NCI-H1092 (cell line): ENCODE results near the gene ZNF197.
"Not testable (repeated sequence)": the region's sequence is repeated elsewhere in the genome, so short reads cannot be mapped to it uniquely, and the experiment has no call there.

Source experiments
- DNase-seq: peaks from one replicate; lab custom pipeline; 2025; lab: John Stamatoyannopoulos, UW

The ZNF197 gene

GRCh38 chr3:44661189-44661588, 36.4 kb downstream of the ZNF197 start:
- DNase-seq = no peak

- no peak for DNase-seq
Measured at GRCh38 chr3:44665173-44665572, 40.3 kb downstream of the ZNF197 start.

DNA sequence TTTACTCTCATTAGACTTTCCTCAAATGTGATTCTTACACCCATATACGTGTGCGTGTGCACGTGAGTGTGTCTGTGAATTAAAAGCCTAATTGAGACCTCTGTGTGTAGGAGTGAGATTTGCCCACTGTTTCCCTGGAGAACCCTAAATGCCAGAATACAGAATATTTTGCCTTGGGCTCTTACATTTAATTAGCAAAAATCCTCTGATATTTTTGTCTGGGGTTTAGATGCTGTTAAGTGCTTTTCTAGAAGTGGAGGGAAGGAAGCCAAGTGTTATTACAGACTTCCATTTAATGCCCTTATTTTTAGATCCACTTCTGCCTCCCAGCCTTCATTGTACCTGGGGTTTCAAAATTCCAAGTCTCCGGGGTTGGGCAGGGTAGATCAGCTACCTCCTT, 41.5 kb downstream of the ZNF197 start:
- DNase-seq = no peak

GRCh38 chr3:44669760-44670159, 44.9 kb downstream of the ZNF197 start:
- no peak for DNase-seq

DNA sequence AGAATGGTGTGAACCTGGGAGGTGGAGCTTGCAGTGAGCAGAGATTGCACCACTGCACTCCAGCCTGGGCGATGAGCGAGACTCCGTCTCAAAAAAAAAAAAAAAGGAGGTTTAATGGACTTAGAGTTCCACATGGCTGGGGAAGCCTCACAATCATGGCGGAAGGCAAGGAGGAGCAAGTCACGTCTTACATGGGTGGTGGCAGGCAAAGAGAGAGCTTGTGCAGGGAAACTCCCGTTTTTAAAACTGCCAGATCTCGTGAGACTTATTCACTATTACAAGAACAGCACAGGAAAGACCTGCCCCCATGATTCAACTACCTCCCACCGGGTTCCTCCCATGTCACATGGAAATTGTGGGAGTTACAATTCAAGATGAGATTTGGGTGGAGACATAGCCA, 48.6 kb downstream of the ZNF197 start:
- not testable (repeated sequence) for DNase-seq

DNA sequence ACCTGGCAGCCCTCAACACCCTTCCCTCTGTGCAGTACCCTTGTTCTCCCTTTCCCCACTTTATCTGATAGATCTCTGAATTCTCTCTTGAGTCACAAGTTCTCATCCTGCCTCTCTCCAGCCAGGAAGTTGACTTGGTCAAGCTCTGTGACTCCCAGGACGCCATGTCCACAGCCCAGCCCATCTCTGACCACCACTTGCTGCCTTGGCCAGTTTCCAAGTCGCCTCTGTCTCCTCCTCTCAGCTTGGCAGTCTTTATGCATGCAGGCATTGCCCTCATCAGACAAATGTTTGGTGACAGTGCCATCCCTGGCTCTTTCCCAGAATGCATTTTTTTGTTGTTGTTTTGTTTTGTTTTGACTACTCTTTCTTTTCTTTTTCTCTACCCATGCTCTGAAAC, 49.4 kb downstream of the ZNF197 start:
- DNase-seq = no peak

- DNase-seq = no peak
Measured at GRCh38 chr3:44678480-44679116, 53.8 kb downstream of the ZNF197 start.

DNA sequence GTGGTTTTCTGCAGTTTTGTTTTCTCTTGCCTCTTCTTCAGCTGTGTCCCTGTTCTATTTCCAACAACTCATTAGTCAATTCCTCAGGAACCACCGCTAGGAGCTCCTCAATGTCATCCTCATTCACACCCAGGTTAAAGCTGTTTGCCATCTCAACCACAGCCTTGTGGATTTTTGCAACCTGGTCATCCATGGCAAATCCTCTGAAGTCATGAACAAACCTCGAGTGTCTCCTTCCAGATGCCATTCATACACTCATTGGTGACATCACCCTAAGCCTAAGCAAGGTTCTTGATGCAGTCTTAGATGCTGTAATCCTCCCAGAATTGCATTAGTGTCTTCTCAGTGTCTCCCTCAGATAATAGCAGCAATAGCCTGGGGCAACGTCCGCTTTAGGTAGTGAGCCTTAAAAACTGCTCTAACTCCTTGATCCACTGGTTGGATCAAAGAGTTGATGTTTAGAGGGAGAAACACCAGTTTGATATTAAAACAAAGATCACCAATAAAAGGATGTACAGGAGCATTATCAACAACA, 56.2 kb downstream of the ZNF197 start:
- no peak for DNase-seq

DNA sequence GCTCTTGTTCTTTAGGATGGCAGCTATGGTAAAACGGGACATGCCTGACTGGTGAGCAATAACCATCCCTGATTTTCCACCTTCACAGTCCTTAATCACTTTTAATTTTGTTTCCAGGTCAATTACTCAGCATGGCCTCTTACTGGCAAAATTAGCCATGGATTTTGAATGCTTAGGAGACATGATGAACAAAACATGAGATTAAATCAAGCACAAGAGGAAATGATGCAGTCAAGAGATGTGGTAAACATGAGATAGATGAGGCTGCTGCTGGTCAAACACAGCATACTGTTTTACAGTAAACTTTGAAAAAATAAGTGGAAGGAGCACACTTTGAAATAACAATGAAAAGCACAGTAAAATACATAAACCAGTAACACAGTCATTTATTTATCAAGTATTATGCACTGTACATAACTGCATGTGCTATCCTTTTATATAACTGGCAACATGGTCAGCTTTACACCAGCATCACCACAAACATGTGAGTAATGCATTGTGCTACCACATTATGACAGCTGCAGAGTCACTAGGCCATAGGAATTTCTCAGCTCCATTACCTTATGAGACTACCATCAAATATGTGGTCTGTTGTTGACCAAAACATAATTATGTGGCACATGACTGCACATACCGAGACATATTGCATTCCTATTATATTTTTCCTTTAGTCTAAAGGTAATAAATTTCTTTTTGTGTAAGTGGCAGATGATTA, 57.5 kb downstream of the ZNF197 start:
- no peak for DNase-seq

- DNase-seq = peak; percentile 80
Measured at GRCh38 chr3:44685128-44685800, 60.4 kb downstream of the ZNF197 start.

- DNase-seq = no peak
Measured at GRCh38 chr3:44687898-44688297, 63.1 kb downstream of the ZNF197 start.
